H9 (cell line): ENCODE data around the gene NOTUM. TPM values are rescaled to one million over a fixed set of nuclear protein-coding genes. Genes with fewer than 3 reads are reported as not detected.

Experiments
- DNase-seq: peaks from one replicate; pipeline ENCODE4 v3.0.0-alpha.2; 2017
- H2AFZ ChIP-seq: one replicate; pipeline ENCODE4 v1.6.1; 2013; ENCODE audit warnings: mild to moderate bottlenecking, low read length, control low read depth, moderate library complexity
- H2AK5ac ChIP-seq: 2 replicates; pipeline ENCODE4 v1.6.1; 2013; ENCODE audit warnings: low read length, control low read depth, mixed read lengths; ENCODE audit not compliant: insufficient read length
- H2BK120ac ChIP-seq: one replicate; pipeline ENCODE4 v1.6.1; 2013; ENCODE audit warnings: low read depth, mild to moderate bottlenecking, low read length, control low read depth, inconsistent platforms; ENCODE audit not compliant: poor library complexity, severe bottlenecking
- H2BK12ac ChIP-seq: 2 replicates; pipeline ENCODE4 v1.6.1; 2013; ENCODE audit warnings: low read length, control low read depth, mixed read lengths, low read depth; ENCODE audit not compliant: insufficient read length
- H2BK15ac ChIP-seq: 2 replicates; pipeline ENCODE4 v1.6.1; 2013; ENCODE audit warnings: low read depth, low read length, control low read depth
- H2BK20ac ChIP-seq: one replicate; pipeline ENCODE4 v1.6.1; 2013; ENCODE audit warnings: low read depth, mild to moderate bottlenecking, low read length, control low read depth, inconsistent platforms; ENCODE audit not compliant: poor library complexity, severe bottlenecking
- H2BK5ac ChIP-seq: 2 replicates; pipeline ENCODE4 v1.6.1; 2013; ENCODE audit warnings: low read length, control low read depth, mixed read lengths; ENCODE audit not compliant: insufficient read length
- H3K14ac ChIP-seq: 2 replicates; pipeline ENCODE4 v1.6.1; 2013; ENCODE audit warnings: low read length, control low read depth; ENCODE audit not compliant: insufficient read depth
- H3K18ac ChIP-seq: 2 replicates; pipeline ENCODE4 v1.6.1; 2013; ENCODE audit warnings: low read depth, mild to moderate bottlenecking, mixed read lengths, low read length, control low read depth; ENCODE audit not compliant: insufficient read length
- H3K23ac ChIP-seq: 2 replicates; pipeline ENCODE4 v1.6.1; 2013; ENCODE audit warnings: low read length, control low read depth, mixed read lengths, low read depth; ENCODE audit not compliant: insufficient read length
- H3K23me2 ChIP-seq: 2 replicates; pipeline ENCODE4 v1.6.1; 2013; ENCODE audit warnings: low read depth, mild to moderate bottlenecking, mixed read lengths, low read length, control low read depth; ENCODE audit not compliant: insufficient read length, poor library complexity, severe bottlenecking
- H3K27ac ChIP-seq: 2 replicates; pipeline ENCODE4 v1.5.1; 2013; ENCODE audit warnings: low read length, control low read depth, mixed read lengths, low read depth; ENCODE audit not compliant: insufficient read length
- H3K27me3 ChIP-seq: 2 replicates; pipeline ENCODE4 v1.6.1; 2013; ENCODE audit warnings: low read length, control low read depth, inconsistent platforms; ENCODE audit not compliant: insufficient read depth
- H3K4ac ChIP-seq: 2 replicates; pipeline ENCODE4 v1.6.1; 2013; ENCODE audit warnings: low read depth, mild to moderate bottlenecking, control low read depth, inconsistent platforms, low read length, moderate library complexity
- H3K4me1 ChIP-seq: 2 replicates; pipeline ENCODE4 v1.6.1; 2013; ENCODE audit warnings: low read length, control low read depth, inconsistent platforms; ENCODE audit not compliant: insufficient read depth
- H3K4me2 ChIP-seq: 2 replicates; pipeline ENCODE4 v1.6.1; 2013; ENCODE audit warnings: low read length, control low read depth, mixed read lengths; ENCODE audit not compliant: insufficient read length, insufficient read depth
- H3K56ac ChIP-seq: 2 replicates; pipeline ENCODE4 v1.6.1; 2013; ENCODE audit warnings: low read depth, mild to moderate bottlenecking, mixed read lengths, low read length, control low read depth; ENCODE audit not compliant: insufficient read length
- H3K79me1 ChIP-seq: 2 replicates; pipeline ENCODE4 v1.6.1; 2013; ENCODE audit warnings: low read depth, mild to moderate bottlenecking, moderate library complexity, low read length, control low read depth, inconsistent platforms; ENCODE audit not compliant: insufficient read depth, poor library complexity, severe bottlenecking
- H3K79me2 ChIP-seq: 2 replicates; pipeline ENCODE4 v1.6.1; 2013; ENCODE audit warnings: low read length, control low read depth, inconsistent platforms; ENCODE audit not compliant: insufficient read depth
- H3K9ac ChIP-seq: 2 replicates; pipeline ENCODE4 v1.6.1; 2013; ENCODE audit warnings: low read length, control low read depth, mixed read lengths; ENCODE audit not compliant: insufficient read length; ENCODE audit errors: extremely low read depth
- H3K9me3 ChIP-seq: one replicate; pipeline ENCODE4 v1.6.1; 2013; ENCODE audit warnings: low read depth, low read length, inconsistent platforms; ENCODE audit not compliant: control insufficient read depth
- H3T11ph ChIP-seq: one replicate; pipeline ENCODE4 v1.6.1; 2013; ENCODE audit warnings: mild to moderate bottlenecking, low read length, control low read depth, inconsistent platforms
- H4K20me1 ChIP-seq: one replicate; pipeline ENCODE4 v1.6.1; 2013; ENCODE audit not compliant: control insufficient read depth, insufficient read length, insufficient read depth
- H4K5ac ChIP-seq: 2 replicates; pipeline ENCODE4 v1.6.1; 2013; ENCODE audit warnings: low read depth, mild to moderate bottlenecking, mixed read lengths, low read length, control low read depth; ENCODE audit not compliant: insufficient read length
- H4K8ac ChIP-seq: replicated peaks from 2 replicates; pipeline ENCODE4 v1.6.1; 2013; ENCODE audit warnings: low read length, control low read depth, mixed read lengths, low read depth; ENCODE audit not compliant: insufficient read length
- H4K91ac ChIP-seq: 2 replicates; pipeline ENCODE4 v1.6.1; 2013; ENCODE audit warnings: low read depth, mild to moderate bottlenecking, moderate library complexity, mixed read lengths, low read length, control low read depth; ENCODE audit not compliant: insufficient read length
- H3K27ac Mint-ChIP-seq, 3 experiments: 2 replicates in 2 of 3; 3 replicates in 1 of 3; pipeline ENCODE4 v1.8.0; 2020 to 2021; ENCODE audit warnings: mixed read lengths in 3 of 3, mild to moderate bottlenecking in 1 of 3, moderate library complexity in 1 of 3
- H3K27me3 Mint-ChIP-seq: 2 replicates; pipeline ENCODE4 v1.8.0; 2021; ENCODE audit warnings: low read depth, mild to moderate bottlenecking, moderate library complexity, mixed read lengths
- H3K36me3 Mint-ChIP-seq, 3 experiments: 2 replicates in 2 of 3; 3 replicates in 1 of 3; pipeline ENCODE4 v1.8.0; 2020 to 2021; ENCODE audit warnings: low read depth in 3 of 3, mixed read lengths in 3 of 3; ENCODE audit not compliant: insufficient read depth in 1 of 3
- H3K4me1 Mint-ChIP-seq, 2 experiments: 2 replicates each; pipeline ENCODE4 v1.8.0; 2020; ENCODE audit warnings: mixed read lengths in 2 of 2
- H3K4me3 Mint-ChIP-seq, 2 experiments: 2 replicates in 1 of 2; 3 replicates in 1 of 2; pipeline ENCODE4 v1.8.0; 2020 to 2021; ENCODE audit warnings: mild to moderate bottlenecking in 2 of 2, mixed read lengths in 2 of 2, moderate library complexity in 1 of 2
- H3K9me3 Mint-ChIP-seq, 2 experiments: 2 replicates in 1 of 2; 3 replicates in 1 of 2; pipeline ENCODE4 v1.8.0; 2020; ENCODE audit warnings: mild to moderate bottlenecking in 2 of 2, mixed read lengths in 2 of 2, moderate library complexity in 1 of 2
- WGBS: extraction: QIAGEN DNeasy Blood & Tissue Kit; methylation state at CpG from one replicate; pipeline ENCODE4 v1.1.7; 2013; ENCODE audit warnings: missing lambda C conversion rate, low lambda C conversion rate, mixed read lengths; ENCODE audit not compliant: insufficient read length; ENCODE audit errors: extremely low coverage; 5-methylcytosine and 5-hydroxymethylcytosine counted together
- total RNA-seq: library from RNA; stranded (reverse); gene quantifications from 2 replicates; pipeline ENCODE4 v1.2.1, GENCODE V29; 2021
- TF ChIP-seq, protein P1 (sequence below): fragments of 200-600 bp; sonication (generic); conservative IDR thresholded peaks from 3 replicates; pipeline ENCODE4 v1.8.0; 2021; ENCODE audit warnings: antibody characterized with exemption, mild to moderate bottlenecking

The NOTUM gene
- total RNA-seq, 1 experiment from 2014 or later: 2.1 TPM

DNA sequence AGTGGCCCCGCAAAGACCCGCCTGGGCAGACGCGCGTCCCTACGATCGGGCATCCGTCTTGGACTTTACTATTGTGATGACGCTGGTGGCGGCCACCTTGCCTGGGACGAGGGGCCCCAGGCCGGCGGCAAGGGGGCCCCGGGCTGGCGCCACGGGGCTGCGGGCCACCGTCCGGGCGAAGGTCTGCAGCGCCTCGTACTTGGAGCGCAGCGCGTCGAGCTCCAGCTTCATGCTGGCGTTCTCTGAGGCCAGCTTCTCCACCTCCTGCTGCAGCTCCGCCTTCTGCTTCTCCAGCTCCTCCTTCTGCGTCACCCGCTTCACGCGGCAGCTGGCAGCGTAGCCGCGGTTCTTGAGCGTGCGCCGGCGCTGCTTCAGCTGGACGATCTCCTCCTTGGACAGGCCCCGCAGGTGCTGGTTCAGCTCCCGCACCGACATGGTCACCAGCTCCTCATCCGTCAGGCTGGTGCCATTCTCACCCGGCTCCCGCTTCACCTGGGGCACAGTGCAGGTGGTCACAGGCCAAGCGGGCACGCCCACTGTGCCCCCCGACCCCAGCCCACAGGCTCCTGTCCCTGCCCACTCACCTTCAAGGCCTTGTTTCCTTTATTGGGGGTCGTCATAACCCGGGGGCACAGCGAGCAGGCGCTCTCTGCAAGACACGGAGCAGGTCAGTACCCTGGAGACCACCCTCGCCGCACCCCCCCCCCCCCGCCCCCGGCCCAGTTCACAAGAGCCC, 38.3 kb downstream of the NOTUM start:
- Histone ChIP-seq H3K79me1 (peaks cover 5% of the 10 kb centered on the region), H2BK120ac (no peak overlapping the region), H3K27ac (peak overlapping the region; percentile 17), H3K9me3 (no peaks in the 10 kb centered on the region), H3K23me2 (peaks cover 6% of the 10 kb centered on the region), H2BK15ac (no peak overlapping the region), H4K91ac (no peak overlapping the region), H2AFZ (no peak overlapping the region), H3K4me2 (peak overlapping the region; percentile 37), H3K9ac (no peak overlapping the region), H3K23ac (no peak overlapping the region), H3K4ac (no peak overlapping the region), H4K5ac (no peak overlapping the region), H3K79me2 (peaks cover 22% of the 10 kb centered on the region; the same call in 1 of the 2 replicates), H3K56ac (no peak overlapping the region), H3K27me3 (no peaks in the 10 kb centered on the region), H2BK20ac (no peak overlapping the region), H2AK5ac (no peak overlapping the region), H3T11ph (no peak overlapping the region), H3K18ac (no peak overlapping the region), H3K4me1 (peaks cover 3% of the 10 kb centered on the region; the same call in 1 of the 2 replicates), H4K20me1 (no peaks in the 10 kb centered on the region), H4K8ac (no peak overlapping the region), H2BK12ac (no peak overlapping the region), H3K14ac (no peak overlapping the region; the same call in 1 of the 2 replicates), H2BK5ac (no peak overlapping the region)
- H3K27me3 Mint-ChIP-seq: no peaks in the 10 kb centered on the region
- H3K9me3 Mint-ChIP-seq: no peaks in the 10 kb centered on the region
- H3K36me3 Mint-ChIP-seq: peaks cover 12 to 33% (median 25%) of the 10 kb centered on the region in 3 experiments; a peak in 6 of 7 replicates
- peak overlapping the region in 2 of 3 experiments; percentile 73 to 99; a peak in 4 of 7 replicates for H3K27ac Mint-ChIP-seq
- H3K4me3 Mint-ChIP-seq: peak overlapping the region; percentile 29 to 61; a peak in 2 of 5 replicates
- TF ChIP-seq, protein P1, sequence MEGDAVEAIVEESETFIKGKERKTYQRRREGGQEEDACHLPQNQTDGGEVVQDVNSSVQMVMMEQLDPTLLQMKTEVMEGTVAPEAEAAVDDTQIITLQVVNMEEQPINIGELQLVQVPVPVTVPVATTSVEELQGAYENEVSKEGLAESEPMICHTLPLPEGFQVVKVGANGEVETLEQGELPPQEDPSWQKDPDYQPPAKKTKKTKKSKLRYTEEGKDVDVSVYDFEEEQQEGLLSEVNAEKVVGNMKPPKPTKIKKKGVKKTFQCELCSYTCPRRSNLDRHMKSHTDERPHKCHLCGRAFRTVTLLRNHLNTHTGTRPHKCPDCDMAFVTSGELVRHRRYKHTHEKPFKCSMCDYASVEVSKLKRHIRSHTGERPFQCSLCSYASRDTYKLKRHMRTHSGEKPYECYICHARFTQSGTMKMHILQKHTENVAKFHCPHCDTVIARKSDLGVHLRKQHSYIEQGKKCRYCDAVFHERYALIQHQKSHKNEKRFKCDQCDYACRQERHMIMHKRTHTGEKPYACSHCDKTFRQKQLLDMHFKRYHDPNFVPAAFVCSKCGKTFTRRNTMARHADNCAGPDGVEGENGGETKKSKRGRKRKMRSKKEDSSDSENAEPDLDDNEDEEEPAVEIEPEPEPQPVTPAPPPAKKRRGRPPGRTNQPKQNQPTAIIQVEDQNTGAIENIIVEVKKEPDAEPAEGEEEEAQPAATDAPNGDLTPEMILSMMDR: no peak
- DNase-seq: no peak
- no CpG with 5 or more reads among the region's 58 CpGs for WGBS
- H3K4me1 Mint-ChIP-seq: peaks cover 35 to 38% of the 10 kb centered on the region in 2 experiments
